HepG2 (cell line): ENCODE data around the gene NCBP1. TPM values are rescaled to one million over a fixed set of nuclear protein-coding genes. Genes with fewer than 3 reads are reported as not detected.

Experiments
- ATAC-seq: fragments of 200-7000 bp; cut with Tn5 transposase; 3 replicates; pipeline ENCODE4 v1.9.1; 2020; ENCODE audit warnings: mild to moderate bottlenecking, moderate library complexity
- BruUV-seq: library from RNA; stranded (reverse); fragments of 400-500 nt; replicated peaks from 2 replicates; lab custom pipeline; 2021; lab: Mats Ljungman, UMichigan
- CTCF ChIA-PET: fragments of 300-600 bp; formaldehyde crosslinking; extraction: SDS; loops from one replicate; lab custom pipeline; 2021; ENCODE audit warnings: low total read pairs, inconsistent platforms, low intra/inter-chr PET ratio; lab: Yijun Ruan, JAX
- POLR2A ChIA-PET: fragments of 350-600 bp; sonication (Branson Sonifier 250); formaldehyde crosslinking; loops from one replicate; lab custom pipeline; 2020; ENCODE audit warnings: antibody characterized with exemption, inconsistent platforms; lab: Yijun Ruan, JAX
- DNase-seq: peaks from one replicate; pipeline ENCODE4 v3.0.0-alpha.2; 2015; ENCODE audit warnings: low spot score
- FAIRE-seq: peaks from 3 replicates; lab custom pipeline; 2011; peaks lifted over from hg19 to GRCh38; lab: Jason Lieb, UNC
- H2AFZ ChIP-seq: one replicate; pipeline ENCODE4 v1.6.1; 2011; ENCODE audit warnings: low read length, inconsistent platforms
- H3K27ac ChIP-seq: fragments of 300-600 bp; 3 replicates; pipeline ENCODE4 v1.8.0; 2011; ENCODE audit warnings: mixed run types, mild to moderate bottlenecking, mixed read lengths, low read length, inconsistent platforms; ENCODE audit not compliant: insufficient read depth; ENCODE audit errors: extremely low read length
- H3K27me3 ChIP-seq, 2 experiments: fragments of 200-600 bp in 1 of 2; 2 replicates in 1 of 2; 3 replicates in 1 of 2; pipeline versions ENCODE4 v1.6.0 to v1.8.0; 2011; ENCODE audit warnings: low read length in 2 of 2, mild to moderate bottlenecking in 2 of 2, moderate library complexity in 2 of 2, inconsistent platforms in 1 of 2; ENCODE audit not compliant: insufficient read depth in 2 of 2, control insufficient read depth in 1 of 2
- H3K36me3 ChIP-seq, 2 experiments: fragments of 200-600 bp in 1 of 2; replicated peaks in 1 of 2; 2 replicates in 1 of 2; 3 replicates in 1 of 2; pipeline versions ENCODE4 v1.5.1 to v1.8.0; 2011; ENCODE audit warnings: low read length in 2 of 2, inconsistent platforms in 1 of 2; ENCODE audit not compliant: insufficient read depth in 2 of 2, control insufficient read depth in 1 of 2
- H3K4me1 ChIP-seq: 2 replicates; pipeline ENCODE4 v1.5.1; 2012; ENCODE audit warnings: low read length, inconsistent platforms; ENCODE audit not compliant: insufficient read depth
- H3K4me2 ChIP-seq: 2 replicates; pipeline ENCODE4 v1.6.0; 2011; ENCODE audit warnings: low read depth, low read length, inconsistent platforms
- H3K4me3 ChIP-seq, 3 experiments: fragments of 200-600 bp in 1 of 3; sonication (generic), shearing (Covaris generic) in 1 of 3; replicated peaks in 1 of 3; 2 replicates each; pipeline ENCODE4 v1.5.1; 2011 to 2016; ENCODE audit warnings: low read length in 3 of 3, inconsistent platforms in 2 of 3, low read depth in 2 of 3, mild to moderate bottlenecking in 2 of 3, control low read depth in 1 of 3, mixed read lengths in 1 of 3; ENCODE audit not compliant: insufficient read depth in 1 of 3
- H3K79me2 ChIP-seq: one replicate; pipeline ENCODE4 v1.6.1; 2011; ENCODE audit warnings: low read length, inconsistent platforms; ENCODE audit not compliant: insufficient read depth
- H3K9ac ChIP-seq: 2 replicates; pipeline ENCODE4 v1.6.0; 2011; ENCODE audit warnings: mild to moderate bottlenecking, low read depth, low read length, inconsistent platforms; ENCODE audit not compliant: insufficient read depth
- H3K9me3 ChIP-seq: 2 replicates; pipeline ENCODE4 v1.5.1; 2012; ENCODE audit warnings: mild to moderate bottlenecking, low read length
- H4K20me1 ChIP-seq: 2 replicates; pipeline ENCODE4 v1.6.0; 2011; ENCODE audit warnings: inconsistent platforms, mild to moderate bottlenecking, low read length, moderate library complexity; ENCODE audit not compliant: insufficient read depth
- BRCA1 ChIP-seq: sonication (generic); formaldehyde crosslinking; IDR thresholded peaks from 2 replicates; pipeline ENCODE4 v1.4.0; 2020; ENCODE audit warnings: missing genetic modification reagents
- EP300 ChIP-seq, 3 experiments: sonication (generic) in 1 of 3; formaldehyde crosslinking in 1 of 3; IDR thresholded peaks; 2 replicates each; pipeline versions ENCODE4 v1.5.1 to v1.6.1; 2011 to 2020; ENCODE audit warnings: low read depth in 2 of 3, low read length in 2 of 3, borderline replicate concordance in 1 of 3, improper control_type of control experiment in 1 of 3, mild to moderate bottlenecking in 1 of 3, missing genetic modification reagents in 1 of 3, moderate library complexity in 1 of 3
- GZF1 ChIP-seq: sonication (generic); formaldehyde crosslinking; IDR thresholded peaks from 2 replicates; pipeline ENCODE4 v1.5.1; 2020; ENCODE audit warnings: mild to moderate bottlenecking, missing genetic modification reagents
- KLF11 ChIP-seq: IDR thresholded peaks from 2 replicates; pipeline ENCODE4 v1.6.1; 2016; ENCODE audit warnings: missing compliant biosample characterization
- MED13 ChIP-seq: sonication (generic); formaldehyde crosslinking; IDR thresholded peaks from 2 replicates; pipeline ENCODE4 v1.5.0; 2020; ENCODE audit warnings: missing genetic modification reagents
- MTA3 ChIP-seq: sonication (generic); formaldehyde crosslinking; IDR thresholded peaks from 2 replicates; pipeline ENCODE4 v1.4.0; 2020; ENCODE audit warnings: missing genetic modification reagents
- RFX3 ChIP-seq: IDR thresholded peaks from 2 replicates; pipeline ENCODE4 v1.6.1; 2016; ENCODE audit warnings: missing biosample characterization, missing genetic modification reagents
- SETDB1 ChIP-seq: sonication (generic); formaldehyde crosslinking; IDR thresholded peaks from 2 replicates; pipeline ENCODE4 v1.5.1; 2020; ENCODE audit warnings: missing genetic modification reagents, mild to moderate bottlenecking, borderline replicate concordance
- ZNF124 ChIP-seq: sonication (generic); formaldehyde crosslinking; IDR thresholded peaks from 2 replicates; pipeline ENCODE4 v1.4.0; 2020; ENCODE audit warnings: missing genetic modification reagents
- ZNF674 ChIP-seq: sonication (generic); formaldehyde crosslinking; IDR thresholded peaks from 2 replicates; pipeline ENCODE4 v1.5.0; 2020; ENCODE audit warnings: low read depth, mild to moderate bottlenecking, missing genetic modification reagents
- WGBS: methylation state at CpG from one replicate; pipeline ENCODE4 v1.1.6; 2017; ENCODE audit warnings: low lambda C conversion rate; 5-methylcytosine and 5-hydroxymethylcytosine counted together
- in situ Hi-C: cut with HindIII; loops from 2 replicates; pipeline ENCODE4 v1.10.0; 2017; ENCODE audit warnings: low pct_unique_long_range_greater_than_20kb; ENCODE audit not compliant: extremely low pct_ligation_motif_present
- intact Hi-C: fragments of 100-400 bp; cut with micrococcal nuclease; formaldehyde crosslinking; loops from one replicate; pipeline ENCODE4 v1.10.0; 2022; ENCODE audit not compliant: unreplicated experiment
- polyA plus RNA-seq, 8 experiments: library from polyadenylated mRNA; depleted of rRNA in 3 of 8; stranded (reverse) in 7 of 8; unstranded in 1 of 8; fragments of >200 nt; fragmentation: Illumina TruSeq in 4 of 8; extraction: Trizol in 4 of 8; gene quantifications; 2 replicates each; pipeline versions ENCODE4 v1.2.1 to v1.2.3, GENCODE V29; 2011 to 2016; ENCODE audit warnings: low read depth in 4 of 8, missing spikeins in 1 of 8, mixed read lengths in 1 of 8; ENCODE audit not compliant: insufficient read depth in 1 of 8
- total RNA-seq, 5 experiments: library from RNA; depleted of rRNA; stranded (reverse); fragments of >200 nt; fragmentation: Illumina TruSeq; extraction: Trizol; gene quantifications; 2 replicates each; pipeline ENCODE4 v1.2.3, GENCODE V29; 2016; ENCODE audit warnings: low read depth in 1 of 5
- TF ChIP-seq, protein P1 (sequence below): sonication (generic); formaldehyde crosslinking; IDR thresholded peaks from 2 replicates; pipeline ENCODE4 v1.4.0; 2020; ENCODE audit warnings: mild to moderate bottlenecking, missing genetic modification reagents

Gene NCBP1
- total and polyA plus RNA-seq, 2 of the 13 experiments (the other 11 are each of a cell fraction or from before 2014, with no cell fraction given): 13.3 to 40.2 TPM

DNA sequence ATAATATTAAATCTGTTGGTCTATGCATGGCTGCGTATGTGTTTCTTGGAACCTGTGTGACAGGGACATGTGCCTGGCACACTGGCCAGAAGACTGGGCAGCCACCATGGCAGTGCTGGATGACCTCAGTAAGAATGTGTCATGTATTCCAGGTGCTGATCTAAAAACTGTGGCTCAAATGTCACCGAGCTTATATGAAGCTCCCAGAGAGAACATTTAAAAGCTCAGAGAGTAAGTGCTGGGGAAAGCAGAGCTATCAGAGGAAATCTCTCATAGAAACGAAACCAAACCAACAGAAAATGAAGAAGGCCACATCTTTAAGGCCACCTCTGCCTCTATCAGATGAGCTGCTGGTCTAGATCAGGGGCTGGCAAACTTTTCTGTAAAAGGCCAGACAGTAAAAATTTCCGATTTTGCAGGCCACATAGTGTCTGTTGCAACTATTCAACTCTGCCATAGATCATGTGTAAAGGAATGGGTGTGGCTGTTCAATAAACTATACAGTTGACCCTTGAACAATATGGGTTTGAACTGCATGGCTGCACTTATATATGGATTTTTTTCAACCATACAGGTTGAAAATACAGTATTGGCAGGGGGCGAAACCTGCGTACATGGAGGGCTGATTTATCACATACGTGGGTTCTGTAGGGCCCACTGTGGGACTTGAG, 32.3 kb upstream of the NCBP1 start:
- no peak overlapping the region for H3K9ac ChIP-seq
- ATAC-seq (no peak), DNase-seq (no peak), FAIRE-seq (no peak)
- in situ Hi-C loops (loop anchor here (25.0 kb wide), 1 partner anchor 739 kb away; the partner anchor contains the start of gene ZNF782), intact Hi-C loops (no loop called here)
- H3K27me3 ChIP-seq: no peaks in the 10 kb centered on the region
- H4K20me1 ChIP-seq: no peaks in the 10 kb centered on the region
- ChIA-PET POLR2A (interaction anchor here (0.8 kb wide), 1 partner anchor 32 kb away, joined by 4 read pairs; the partner anchor contains the start of genes NCBP1 and TSTD2), CTCF (no interaction called here)
- no peaks in the 10 kb centered on the region for H3K9me3 ChIP-seq
- peaks cover 23 to 55% of the 10 kb centered on the region in 2 experiments for H3K36me3 ChIP-seq
- WGBS: 98% methylated on average over 7 of the region's 7 CpGs
- no peak overlapping the region for H3K4me3 ChIP-seq
- H3K79me2 ChIP-seq: no peaks in the 10 kb centered on the region
- no peak for TF ChIP-seq BRCA1 (CRISPR knock-in tag)
- TF ChIP-seq, protein P1, sequence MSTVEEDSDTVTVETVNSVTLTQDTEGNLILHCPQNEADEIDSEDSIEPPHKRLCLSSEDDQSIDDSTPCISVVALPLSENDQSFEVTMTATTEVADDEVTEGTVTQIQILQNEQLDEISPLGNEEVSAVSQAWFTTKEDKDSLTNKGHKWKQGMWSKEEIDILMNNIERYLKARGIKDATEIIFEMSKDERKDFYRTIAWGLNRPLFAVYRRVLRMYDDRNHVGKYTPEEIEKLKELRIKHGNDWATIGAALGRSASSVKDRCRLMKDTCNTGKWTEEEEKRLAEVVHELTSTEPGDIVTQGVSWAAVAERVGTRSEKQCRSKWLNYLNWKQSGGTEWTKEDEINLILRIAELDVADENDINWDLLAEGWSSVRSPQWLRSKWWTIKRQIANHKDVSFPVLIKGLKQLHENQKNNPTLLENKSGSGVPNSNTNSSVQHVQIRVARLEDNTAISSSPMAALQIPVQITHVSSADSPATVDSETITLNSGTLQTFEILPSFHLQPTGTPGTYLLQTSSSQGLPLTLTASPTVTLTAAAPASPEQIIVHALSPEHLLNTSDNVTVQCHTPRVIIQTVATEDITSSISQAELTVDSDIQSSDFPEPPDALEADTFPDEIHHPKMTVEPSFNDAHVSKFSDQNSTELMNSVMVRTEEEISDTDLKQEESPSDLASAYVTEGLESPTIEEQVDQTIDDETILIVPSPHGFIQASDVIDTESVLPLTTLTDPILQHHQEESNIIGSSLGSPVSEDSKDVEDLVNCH: no peak
- TF ChIP-seq RFX3: no peak
- TF ChIP-seq EP300 (IDR thresholded peaks at IDR 0.05; ENCODE audit: low read depth in 2 of 2, low read length in 2 of 2): no peak
- no peak for TF ChIP-seq EP300 (CRISPR knock-in tag; IDR thresholded peaks at IDR 0.05; ENCODE audit: borderline replicate concordance)
- TF ChIP-seq MED13 (CRISPR knock-in tag): no peak
- TF ChIP-seq GZF1 (CRISPR knock-in tag): no peak
- TF ChIP-seq SETDB1 (CRISPR knock-in tag): no peak
- no peak for TF ChIP-seq ZNF124 (CRISPR knock-in tag)
- TF ChIP-seq ZNF674 (CRISPR knock-in tag): no peak
- TF ChIP-seq MTA3 (CRISPR knock-in tag): no peak
- TF ChIP-seq KLF11 (CRISPR knock-in tag): no peak
- TF ChIP-seq, all 625 proteins: peak for 0
- no TSS peak for BruUV-seq
- H3K4me1 ChIP-seq: peaks cover 6% of the 10 kb centered on the region
- H3K4me2 ChIP-seq: no peak overlapping the region
- H3K27ac ChIP-seq: no peak overlapping the region
- no peak overlapping the region for H2AFZ ChIP-seq
